B cell (primary cell): Measurements from ENCODE around the gene MBNL2.

Experiments used
- CTCF ChIP-seq: fragments of 200-600 bp; IDR thresholded peaks from one replicate; pipeline ENCODE4 v1.8.0; 2022; ENCODE audit warnings: antibody characterized with exemption, mild to moderate bottlenecking
- EZH2 ChIP-seq: IDR thresholded peaks from 2 replicates; pipeline ENCODE4 v1.6.1; 2012; ENCODE audit warnings: borderline replicate concordance, low read depth, mild to moderate bottlenecking, moderate library complexity, low read length; ENCODE audit not compliant: insufficient read depth, poor library complexity, severe bottlenecking

GRCh38 chr13:97432232-97432916 lies 210.2 kb downstream of the MBNL2 start:
- TF ChIP-seq CTCF (no peak), EZH2 (no peak)
